ENCODE measurements around the gene DIRAS1. TPM values are rescaled to one million over a fixed set of nuclear protein-coding genes. Genes with fewer than 3 reads are reported as not detected.

The DIRAS1 gene
- total and polyA plus RNA-seq, 2 experiments from 2014 or later: 2.8 to 18.6 TPM

DNA sequence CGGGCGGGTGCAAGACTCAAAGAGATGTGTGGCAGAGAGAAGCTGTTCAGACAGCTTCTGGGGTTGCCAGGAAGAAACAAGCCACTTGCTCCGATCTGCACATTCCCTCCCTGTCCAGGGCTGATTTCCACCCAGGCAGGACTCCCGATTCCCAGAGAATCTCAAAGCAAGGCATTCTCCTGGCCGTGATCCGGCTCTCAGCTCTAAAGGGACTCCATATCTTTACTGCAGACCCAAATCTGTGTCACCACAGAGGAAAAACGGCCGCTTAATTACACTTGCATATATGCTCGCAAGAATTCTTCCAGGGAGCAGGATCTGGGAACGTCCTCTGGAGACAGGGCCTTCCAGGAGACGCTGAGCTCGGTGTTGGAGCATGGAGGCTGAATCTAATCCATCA lies 44.3 kb downstream of the DIRAS1 start:
- Histone ChIP-seq H3F3A (replicated peaks; ENCODE audit: low read depth) (peaks cover 7% of the 10 kb centered on the region), H2AFZ (no peak overlapping the region), H3K9me2 (ENCODE audit: insufficient read depth) (no peaks in the 10 kb centered on the region), H4K20me1 (replicated peaks; ENCODE audit: insufficient read depth) (no peaks in the 10 kb centered on the region), H3K27ac (ENCODE audit: low read depth) (no peak overlapping the region), H3K36me3 (ENCODE audit: insufficient read depth) (no peaks in the 10 kb centered on the region), H3K79me2 (replicated peaks; ENCODE audit: insufficient read depth) (no peaks in the 10 kb centered on the region), H3K4me1 (ENCODE audit: insufficient read depth) (peaks cover 13% of the 10 kb centered on the region), H3K4me3 (no peak overlapping the region), H3K4me2 (no peak overlapping the region), H3K27me3 (ENCODE audit: insufficient read depth) (no peaks in the 10 kb centered on the region)
- Mint-ChIP-seq H3K4me3 (no peak overlapping the region), H3K27ac (no peak overlapping the region), H3K36me3 (ENCODE audit: low read depth) (peaks cover 5% of the 10 kb centered on the region; the same call in 2 of the 3 replicates), H3K9me3 (peaks cover 3% of the 10 kb centered on the region; the same call in 2 of the 3 replicates), H3K27me3 (ENCODE audit: insufficient read depth, low read depth, poor library complexity) (peaks cover 15% of the 10 kb centered on the region), H3K4me1 (peaks cover 19% of the 10 kb centered on the region)
- ATAC-seq (no peak), DNase-seq (ENCODE audit: low spot score) (no peak)
- TF ChIP-seq, protein P1, sequence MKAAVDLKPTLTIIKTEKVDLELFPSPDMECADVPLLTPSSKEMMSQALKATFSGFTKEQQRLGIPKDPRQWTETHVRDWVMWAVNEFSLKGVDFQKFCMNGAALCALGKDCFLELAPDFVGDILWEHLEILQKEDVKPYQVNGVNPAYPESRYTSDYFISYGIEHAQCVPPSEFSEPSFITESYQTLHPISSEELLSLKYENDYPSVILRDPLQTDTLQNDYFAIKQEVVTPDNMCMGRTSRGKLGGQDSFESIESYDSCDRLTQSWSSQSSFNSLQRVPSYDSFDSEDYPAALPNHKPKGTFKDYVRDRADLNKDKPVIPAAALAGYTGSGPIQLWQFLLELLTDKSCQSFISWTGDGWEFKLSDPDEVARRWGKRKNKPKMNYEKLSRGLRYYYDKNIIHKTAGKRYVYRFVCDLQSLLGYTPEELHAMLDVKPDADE (IDR thresholded peaks at IDR 0.05): no peak
- TF ChIP-seq EZH2phosphoT487 (IDR thresholded peaks at IDR 0.05; ENCODE audit: unreplicated experiment) (no peak), CREB1 (CRISPR knock-in tag; IDR thresholded peaks at IDR 0.05; ENCODE audit: low read depth) (no peak), STAT1 (IDR thresholded peaks at IDR 0.05; ENCODE audit: unreplicated experiment) (no peak), ZNF114 (CRISPR knock-in tag; IDR thresholded peaks at IDR 0.05) (no peak), EZH2 (IDR thresholded peaks at IDR 0.05; ENCODE audit: low read depth, unreplicated experiment) (no peak), ZNF331 (CRISPR knock-in tag; IDR thresholded peaks at IDR 0.05; ENCODE audit: low read depth) (no peak), REST (IDR thresholded peaks at IDR 0.05; ENCODE audit: unreplicated experiment) (no peak), JUNB (IDR thresholded peaks at IDR 0.05; ENCODE audit: unreplicated experiment) (no peak), POLR2AphosphoS5 (IDR thresholded peaks at IDR 0.05; ENCODE audit: low read depth) (no peak), NANOG (IDR thresholded peaks at IDR 0.05; ENCODE audit: borderline replicate concordance) (no peak)
- TF ChIP-seq, protein P2, sequence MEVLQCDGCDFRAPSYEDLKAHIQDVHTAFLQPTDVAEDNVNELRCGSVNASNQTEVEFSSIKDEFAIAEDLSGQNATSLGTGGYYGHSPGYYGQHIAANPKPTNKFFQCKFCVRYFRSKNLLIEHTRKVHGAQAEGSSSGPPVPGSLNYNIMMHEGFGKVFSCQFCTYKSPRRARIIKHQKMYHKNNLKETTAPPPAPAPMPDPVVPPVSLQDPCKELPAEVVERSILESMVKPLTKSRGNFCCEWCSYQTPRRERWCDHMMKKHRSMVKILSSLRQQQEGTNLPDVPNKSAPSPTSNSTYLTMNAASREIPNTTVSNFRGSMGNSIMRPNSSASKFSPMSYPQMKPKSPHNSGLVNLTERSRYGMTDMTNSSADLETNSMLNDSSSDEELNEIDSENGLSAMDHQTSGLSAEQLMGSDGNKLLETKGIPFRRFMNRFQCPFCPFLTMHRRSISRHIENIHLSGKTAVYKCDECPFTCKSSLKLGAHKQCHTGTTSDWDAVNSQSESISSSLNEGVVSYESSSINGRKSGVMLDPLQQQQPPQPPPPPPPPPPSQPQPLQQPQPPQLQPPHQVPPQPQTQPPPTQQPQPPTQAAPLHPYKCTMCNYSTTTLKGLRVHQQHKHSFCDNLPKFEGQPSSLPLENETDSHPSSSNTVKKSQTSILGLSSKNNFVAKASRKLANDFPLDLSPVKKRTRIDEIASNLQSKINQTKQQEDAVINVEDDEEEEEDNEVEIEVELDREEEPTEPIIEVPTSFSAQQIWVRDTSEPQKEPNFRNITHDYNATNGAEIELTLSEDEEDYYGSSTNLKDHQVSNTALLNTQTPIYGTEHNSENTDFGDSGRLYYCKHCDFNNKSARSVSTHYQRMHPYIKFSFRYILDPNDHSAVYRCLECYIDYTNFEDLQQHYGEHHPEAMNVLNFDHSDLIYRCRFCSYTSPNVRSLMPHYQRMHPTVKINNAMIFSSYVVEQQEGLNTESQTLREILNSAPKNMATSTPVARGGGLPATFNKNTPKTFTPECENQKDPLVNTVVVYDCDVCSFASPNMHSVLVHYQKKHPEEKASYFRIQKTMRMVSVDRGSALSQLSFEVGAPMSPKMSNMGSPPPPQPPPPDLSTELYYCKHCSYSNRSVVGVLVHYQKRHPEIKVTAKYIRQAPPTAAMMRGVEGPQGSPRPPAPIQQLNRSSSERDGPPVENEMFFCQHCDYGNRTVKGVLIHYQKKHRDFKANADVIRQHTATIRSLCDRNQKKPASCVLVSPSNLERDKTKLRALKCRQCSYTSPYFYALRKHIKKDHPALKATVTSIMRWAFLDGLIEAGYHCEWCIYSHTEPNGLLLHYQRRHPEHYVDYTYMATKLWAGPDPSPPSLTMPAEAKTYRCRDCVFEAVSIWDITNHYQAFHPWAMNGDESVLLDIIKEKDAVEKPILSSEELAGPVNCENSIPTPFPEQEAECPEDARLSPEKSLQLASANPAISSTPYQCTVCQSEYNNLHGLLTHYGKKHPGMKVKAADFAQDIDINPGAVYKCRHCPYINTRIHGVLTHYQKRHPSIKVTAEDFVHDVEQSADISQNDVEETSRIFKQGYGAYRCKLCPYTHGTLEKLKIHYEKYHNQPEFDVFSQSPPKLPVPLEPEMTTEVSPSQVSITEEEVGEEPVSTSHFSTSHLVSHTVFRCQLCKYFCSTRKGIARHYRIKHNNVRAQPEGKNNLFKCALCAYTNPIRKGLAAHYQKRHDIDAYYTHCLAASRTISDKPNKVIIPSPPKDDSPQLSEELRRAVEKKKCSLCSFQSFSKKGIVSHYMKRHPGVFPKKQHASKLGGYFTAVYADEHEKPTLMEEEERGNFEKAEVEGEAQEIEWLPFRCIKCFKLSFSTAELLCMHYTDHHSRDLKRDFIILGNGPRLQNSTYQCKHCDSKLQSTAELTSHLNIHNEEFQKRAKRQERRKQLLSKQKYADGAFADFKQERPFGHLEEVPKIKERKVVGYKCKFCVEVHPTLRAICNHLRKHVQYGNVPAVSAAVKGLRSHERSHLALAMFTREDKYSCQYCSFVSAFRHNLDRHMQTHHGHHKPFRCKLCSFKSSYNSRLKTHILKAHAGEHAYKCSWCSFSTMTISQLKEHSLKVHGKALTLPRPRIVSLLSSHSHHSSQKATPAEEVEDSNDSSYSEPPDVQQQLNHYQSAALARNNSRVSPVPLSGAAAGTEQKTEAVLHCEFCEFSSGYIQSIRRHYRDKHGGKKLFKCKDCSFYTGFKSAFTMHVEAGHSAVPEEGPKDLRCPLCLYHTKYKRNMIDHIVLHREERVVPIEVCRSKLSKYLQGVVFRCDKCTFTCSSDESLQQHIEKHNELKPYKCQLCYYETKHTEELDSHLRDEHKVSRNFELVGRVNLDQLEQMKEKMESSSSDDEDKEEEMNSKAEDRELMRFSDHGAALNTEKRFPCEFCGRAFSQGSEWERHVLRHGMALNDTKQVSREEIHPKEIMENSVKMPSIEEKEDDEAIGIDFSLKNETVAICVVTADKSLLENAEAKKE (CRISPR knock-in tag; IDR thresholded peaks at IDR 0.05): no peak
- TF ChIP-seq, protein P3, sequence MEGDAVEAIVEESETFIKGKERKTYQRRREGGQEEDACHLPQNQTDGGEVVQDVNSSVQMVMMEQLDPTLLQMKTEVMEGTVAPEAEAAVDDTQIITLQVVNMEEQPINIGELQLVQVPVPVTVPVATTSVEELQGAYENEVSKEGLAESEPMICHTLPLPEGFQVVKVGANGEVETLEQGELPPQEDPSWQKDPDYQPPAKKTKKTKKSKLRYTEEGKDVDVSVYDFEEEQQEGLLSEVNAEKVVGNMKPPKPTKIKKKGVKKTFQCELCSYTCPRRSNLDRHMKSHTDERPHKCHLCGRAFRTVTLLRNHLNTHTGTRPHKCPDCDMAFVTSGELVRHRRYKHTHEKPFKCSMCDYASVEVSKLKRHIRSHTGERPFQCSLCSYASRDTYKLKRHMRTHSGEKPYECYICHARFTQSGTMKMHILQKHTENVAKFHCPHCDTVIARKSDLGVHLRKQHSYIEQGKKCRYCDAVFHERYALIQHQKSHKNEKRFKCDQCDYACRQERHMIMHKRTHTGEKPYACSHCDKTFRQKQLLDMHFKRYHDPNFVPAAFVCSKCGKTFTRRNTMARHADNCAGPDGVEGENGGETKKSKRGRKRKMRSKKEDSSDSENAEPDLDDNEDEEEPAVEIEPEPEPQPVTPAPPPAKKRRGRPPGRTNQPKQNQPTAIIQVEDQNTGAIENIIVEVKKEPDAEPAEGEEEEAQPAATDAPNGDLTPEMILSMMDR (conservative IDR thresholded peaks at IDR 0.05; ENCODE audit: low read depth in 2 of 2): no peak

All from GM23338 (cell line).